Fibroblast of peridontal ligament (primary cell): ENCODE measurements around the gene SMARCA1.
"Not testable (repeated sequence)": the region's sequence is repeated elsewhere in the genome, so short reads cannot be mapped to it uniquely, and the experiment has no call there.

Experiments used
- DNase-seq: peaks from one replicate; pipeline ENCODE4 v3.0.0-alpha.2; 2010; ENCODE audit errors: extremely low read depth

SMARCA1 gene, protein sequence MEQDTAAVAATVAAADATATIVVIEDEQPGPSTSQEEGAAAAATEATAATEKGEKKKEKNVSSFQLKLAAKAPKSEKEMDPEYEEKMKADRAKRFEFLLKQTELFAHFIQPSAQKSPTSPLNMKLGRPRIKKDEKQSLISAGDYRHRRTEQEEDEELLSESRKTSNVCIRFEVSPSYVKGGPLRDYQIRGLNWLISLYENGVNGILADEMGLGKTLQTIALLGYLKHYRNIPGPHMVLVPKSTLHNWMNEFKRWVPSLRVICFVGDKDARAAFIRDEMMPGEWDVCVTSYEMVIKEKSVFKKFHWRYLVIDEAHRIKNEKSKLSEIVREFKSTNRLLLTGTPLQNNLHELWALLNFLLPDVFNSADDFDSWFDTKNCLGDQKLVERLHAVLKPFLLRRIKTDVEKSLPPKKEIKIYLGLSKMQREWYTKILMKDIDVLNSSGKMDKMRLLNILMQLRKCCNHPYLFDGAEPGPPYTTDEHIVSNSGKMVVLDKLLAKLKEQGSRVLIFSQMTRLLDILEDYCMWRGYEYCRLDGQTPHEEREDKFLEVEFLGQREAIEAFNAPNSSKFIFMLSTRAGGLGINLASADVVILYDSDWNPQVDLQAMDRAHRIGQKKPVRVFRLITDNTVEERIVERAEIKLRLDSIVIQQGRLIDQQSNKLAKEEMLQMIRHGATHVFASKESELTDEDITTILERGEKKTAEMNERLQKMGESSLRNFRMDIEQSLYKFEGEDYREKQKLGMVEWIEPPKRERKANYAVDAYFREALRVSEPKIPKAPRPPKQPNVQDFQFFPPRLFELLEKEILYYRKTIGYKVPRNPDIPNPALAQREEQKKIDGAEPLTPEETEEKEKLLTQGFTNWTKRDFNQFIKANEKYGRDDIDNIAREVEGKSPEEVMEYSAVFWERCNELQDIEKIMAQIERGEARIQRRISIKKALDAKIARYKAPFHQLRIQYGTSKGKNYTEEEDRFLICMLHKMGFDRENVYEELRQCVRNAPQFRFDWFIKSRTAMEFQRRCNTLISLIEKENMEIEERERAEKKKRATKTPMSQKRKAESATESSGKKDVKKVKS

DNA sequence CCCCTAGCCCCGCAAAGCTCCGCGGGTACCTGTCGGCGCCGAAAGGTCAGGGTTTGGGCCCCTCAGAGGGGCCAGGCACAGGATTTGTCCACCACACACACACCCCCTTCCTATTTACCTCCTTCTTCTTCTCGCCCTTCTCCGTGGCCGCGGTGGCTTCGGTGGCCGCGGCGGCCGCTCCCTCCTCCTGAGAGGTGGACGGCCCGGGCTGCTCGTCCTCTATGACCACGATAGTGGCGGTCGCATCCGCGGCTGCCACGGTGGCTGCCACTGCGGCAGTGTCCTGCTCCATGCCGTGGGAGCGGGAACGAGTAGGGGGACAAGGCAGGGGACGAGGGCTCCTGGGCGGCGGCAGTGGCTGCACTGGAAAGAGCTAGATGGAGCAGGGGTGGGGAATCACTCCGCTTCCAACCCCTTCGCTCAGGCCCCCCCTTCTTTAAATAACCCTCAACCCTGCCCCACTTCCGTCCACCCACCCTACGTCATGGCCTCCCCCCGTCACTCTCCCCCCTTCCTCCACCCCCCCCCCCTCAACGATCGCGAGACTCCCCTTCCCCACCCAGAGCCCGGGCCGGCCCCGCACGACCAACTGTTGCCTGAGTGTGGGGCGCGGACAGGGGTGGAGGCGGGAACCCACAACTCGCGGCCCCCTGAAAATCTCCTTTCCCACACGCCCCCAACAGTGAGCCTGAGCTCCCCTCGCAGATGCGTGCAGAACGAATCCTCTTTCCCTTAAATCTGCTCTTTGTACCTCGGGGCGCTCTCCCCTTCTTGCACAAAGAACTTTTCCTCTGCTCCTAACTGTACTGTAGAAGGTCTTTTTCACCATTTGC is at the start of gene SMARCA1:
Gene SMARCA1 (minus strand): TSS at position 412 of the 833 bp plus-strand sequence. CDS start 120 bp downstream, at position 292.
- DNase-seq, result peak; percentile 60

DNA sequence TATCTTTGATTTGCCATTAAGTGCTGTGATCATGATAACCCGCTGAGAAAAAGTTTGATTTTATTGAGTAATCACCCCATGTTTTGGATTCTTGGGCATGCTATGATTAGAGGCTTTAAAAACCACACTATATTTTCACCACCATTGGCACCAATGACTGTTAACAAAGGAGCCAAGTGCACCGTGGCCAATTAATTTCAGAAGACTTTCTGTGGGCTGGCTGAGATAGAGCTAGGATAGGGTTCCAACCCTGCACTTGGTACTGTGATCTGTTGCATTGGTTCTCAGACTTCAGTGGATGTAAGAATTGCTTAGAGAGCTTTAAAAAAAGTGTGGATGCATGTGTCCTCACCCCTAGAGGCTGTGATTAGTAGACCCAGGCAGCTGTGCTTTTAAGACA is 49.1 kb upstream of the SMARCA1 start:
- peak; percentile 39 for DNase-seq

DNA sequence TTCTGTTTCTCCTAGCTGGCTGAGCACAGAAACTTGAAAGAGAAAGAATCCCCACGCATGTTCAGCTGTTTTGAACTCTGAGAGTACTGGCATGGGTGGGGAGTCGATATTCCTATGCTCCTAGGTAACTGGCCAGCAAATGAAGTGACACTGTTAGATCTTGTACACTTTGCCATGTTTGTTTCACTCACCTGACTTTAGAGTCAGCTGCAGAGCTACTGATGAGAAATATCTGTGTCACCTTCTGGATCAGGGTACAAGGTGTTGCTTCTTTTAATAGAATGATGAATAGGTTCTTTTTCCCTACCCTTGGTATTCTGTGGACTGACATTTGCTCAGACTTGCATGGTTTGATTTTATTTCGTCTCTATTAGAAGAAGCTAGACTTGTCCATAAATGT is 45.1 kb upstream of the SMARCA1 start:
- DNase-seq, result no peak

DNA sequence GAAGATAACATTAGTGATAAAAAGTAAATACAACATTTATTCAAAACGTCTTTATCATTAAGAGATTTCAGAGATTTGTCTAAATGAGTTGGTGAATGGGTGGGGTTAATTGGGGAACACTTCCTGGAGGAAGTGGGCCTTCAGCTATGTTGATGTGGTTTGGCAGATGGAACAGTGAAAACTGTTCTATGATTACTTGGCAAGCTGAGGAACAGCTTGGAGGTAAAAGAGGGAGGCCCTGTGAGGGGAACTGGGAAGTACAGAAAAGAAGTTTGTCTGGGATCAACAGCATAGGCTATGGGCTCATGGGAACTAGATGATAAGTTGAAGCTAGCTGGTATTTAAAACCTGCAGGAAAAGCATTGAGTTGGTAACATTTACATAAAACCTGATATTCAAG is 42.8 kb upstream of the SMARCA1 start:
- DNase-seq, result peak; percentile 55

DNA sequence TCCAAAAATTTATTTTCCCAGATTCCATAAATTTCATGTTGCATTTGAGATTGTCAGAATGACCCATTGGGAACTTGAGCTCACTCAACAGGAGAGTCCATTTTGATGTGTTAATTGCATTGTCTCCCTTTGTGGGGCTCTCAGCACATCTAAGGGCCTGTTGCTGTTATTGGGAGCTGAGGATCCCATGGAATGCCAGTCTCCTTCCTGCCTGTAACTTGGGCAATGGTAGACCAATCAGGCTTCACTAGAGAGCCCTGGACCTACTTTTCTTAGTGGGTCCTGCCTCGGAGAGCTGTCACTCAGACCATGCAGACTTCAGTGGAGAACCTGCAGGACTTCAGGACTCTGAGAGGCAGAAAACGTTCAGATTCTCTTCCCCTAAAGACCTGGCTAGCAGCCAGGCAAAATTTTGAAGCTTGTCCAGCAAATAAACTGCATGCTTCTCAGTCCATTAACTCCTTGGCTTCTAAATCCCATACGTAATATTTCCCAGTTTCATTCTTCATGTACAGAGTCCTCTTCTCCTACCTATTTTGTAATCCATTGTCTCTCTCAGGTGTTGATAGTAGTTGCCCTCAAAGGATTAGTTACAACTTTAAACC is 41.9 kb upstream of the SMARCA1 start:
- DNase-seq, result peak; percentile 41

DNA sequence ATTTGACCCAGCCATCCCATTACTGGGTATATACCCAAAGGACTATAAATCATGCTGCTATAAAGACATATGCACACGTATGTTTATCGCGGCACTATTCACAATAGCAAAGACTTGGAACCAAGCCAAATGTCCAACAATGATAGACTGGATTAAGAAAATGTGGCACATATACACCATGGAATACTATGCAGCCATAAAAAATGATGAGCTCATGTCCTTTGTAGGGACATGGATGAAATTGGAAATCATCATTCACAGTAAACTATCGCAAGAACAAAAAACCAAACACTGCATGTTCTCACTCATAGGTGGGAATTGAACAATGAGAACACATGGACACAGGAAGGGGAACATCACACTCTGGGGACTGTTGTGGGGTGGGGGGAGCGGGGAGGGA is 41.1 kb upstream of the SMARCA1 start:
- not testable (repeated sequence) for DNase-seq

DNA sequence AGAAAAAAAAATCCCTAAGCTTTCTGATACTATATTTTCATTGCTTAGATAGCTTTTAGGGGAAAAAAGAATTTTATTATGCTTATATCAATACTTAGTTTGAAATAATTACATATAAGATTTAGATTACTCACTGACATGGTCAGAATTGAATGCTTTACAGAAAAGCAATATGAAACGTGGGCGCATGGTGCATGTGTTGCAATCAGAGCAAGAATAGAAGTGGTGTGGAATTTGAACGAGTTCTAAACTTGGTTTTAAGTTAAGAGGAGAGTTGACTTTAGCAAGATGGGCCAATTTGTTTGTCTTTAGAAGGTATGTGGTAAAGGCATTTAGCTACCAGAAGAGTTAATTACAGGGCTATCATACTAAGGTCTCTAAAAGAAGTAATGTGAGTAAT is 38.2 kb upstream of the SMARCA1 start:
- DNase-seq, result no peak

DNA sequence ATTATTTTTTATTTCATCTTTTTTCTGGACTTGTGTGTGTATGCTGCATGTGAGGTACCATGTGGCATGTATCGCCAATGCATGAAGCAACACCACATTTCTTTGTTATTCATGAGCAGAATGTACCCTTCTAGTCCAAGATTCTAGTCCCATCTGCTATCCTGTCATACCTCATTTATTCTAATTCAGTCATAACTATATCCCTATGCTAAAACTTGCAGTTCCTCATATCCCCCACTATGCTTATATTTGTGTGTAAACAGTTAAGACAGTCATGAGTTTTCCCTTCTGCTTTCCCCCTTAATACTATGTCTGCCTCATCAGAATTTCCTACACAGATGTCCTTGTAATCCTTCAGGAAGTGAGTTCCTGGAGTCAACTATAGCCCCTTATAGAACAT is 36.5 kb upstream of the SMARCA1 start:
- no peak for DNase-seq

DNA sequence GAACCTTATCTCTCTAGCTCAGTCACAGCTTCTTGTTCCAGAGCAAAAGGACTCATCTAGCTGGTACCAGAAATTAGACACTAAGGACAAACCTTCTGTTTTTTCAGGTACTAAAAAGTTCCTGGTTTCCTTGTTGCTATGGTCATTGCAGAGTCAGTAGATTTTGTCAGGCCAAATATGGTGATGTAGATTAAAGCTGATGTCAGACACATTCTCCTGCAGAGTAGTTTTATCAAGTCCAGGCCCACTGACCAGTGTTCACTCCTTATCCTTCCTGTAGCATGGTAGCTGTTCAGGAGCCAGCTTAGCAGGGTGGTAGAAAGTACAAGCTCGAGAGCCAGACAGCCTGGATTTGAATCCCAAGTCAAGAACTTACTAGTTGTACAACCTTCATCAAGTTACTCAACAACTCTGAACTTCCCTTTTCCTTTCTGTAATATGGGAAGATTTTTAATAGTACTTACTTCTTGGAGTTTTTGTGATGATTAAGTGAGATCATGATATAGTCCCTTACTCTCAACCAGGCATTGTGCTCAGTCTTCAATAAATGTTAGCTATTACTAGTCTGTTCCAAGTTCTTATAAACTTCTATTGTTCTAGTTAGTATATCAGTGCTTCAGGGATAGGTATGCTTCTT is 34.7 kb upstream of the SMARCA1 start:
- peak; percentile 8 for DNase-seq

DNA sequence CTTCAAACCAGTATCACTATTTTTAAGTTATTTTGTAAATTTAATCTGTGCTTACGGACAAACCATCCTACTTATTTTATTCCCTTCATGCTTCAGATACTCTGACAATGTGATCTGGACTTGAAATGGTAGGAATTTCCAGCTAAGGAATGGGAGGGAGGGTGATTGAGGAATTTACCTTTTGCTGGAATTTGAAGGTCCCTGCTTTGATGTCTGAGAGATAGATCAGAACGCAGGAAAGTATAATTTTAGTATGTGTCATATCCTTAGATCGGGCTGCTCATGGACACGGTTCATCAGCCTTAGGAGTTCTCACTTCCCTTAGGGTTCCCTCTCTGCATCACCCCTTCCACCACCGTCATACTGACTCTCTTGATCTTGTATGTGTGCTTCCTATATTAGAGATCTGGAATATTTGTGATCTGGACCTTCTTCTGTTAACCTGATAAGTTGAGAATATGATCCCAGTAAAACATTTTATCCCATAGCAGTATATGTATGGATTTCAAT is 33.6 kb upstream of the SMARCA1 start:
- DNase-seq, result no peak

DNA sequence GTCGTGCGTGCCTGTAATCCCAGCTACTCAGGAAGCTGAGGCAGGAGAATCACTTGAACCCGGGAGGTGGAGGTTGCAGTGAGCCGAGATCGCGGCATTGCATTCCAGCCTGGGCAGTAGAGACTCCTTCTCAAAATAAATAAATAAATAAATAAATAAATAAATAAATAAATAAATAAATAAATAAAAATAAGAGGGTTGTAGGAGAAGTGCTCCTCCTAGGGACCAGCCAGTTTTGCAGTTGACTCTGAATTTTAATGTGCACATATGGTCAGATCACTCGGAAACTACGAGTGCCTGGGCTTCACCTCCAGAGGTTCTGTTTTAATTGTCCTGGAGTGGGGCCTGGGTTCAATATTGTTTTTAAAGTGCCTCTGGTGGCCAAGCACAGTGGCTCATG is 31.5 kb upstream of the SMARCA1 start:
- DNase-seq, result not testable (repeated sequence)

DNA sequence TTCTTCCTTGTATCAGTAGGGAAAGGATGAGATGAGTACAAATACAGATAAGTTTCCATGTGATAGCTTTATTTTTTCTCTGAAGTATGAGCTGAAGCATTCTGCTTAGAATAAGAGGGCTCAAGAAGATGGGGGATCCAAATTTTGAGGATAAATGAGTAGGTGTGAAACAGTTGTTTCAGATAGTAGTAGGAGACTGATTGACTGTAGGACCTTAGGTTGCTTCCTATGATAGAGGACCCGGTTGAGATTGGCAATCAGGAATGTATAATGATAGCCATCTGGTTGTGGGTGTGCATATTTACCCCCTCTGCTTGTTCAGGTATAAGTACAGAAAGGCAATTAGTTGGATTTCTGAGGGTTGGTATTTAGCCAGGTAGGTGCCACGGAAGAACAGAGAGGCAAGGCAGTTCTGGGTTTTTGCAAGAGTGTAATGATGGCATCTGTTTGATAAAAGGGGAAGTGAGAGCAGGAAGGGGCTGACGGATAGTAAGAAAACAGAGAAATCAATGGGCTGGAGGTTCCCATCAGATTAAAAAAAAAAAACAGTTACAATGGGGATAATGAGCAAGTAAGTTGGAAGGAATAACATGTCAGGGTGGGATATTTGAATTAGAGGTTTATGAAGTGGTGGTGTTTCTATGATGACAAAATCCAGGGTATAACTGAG is 30.5 kb upstream of the SMARCA1 start:
- no peak for DNase-seq

DNA sequence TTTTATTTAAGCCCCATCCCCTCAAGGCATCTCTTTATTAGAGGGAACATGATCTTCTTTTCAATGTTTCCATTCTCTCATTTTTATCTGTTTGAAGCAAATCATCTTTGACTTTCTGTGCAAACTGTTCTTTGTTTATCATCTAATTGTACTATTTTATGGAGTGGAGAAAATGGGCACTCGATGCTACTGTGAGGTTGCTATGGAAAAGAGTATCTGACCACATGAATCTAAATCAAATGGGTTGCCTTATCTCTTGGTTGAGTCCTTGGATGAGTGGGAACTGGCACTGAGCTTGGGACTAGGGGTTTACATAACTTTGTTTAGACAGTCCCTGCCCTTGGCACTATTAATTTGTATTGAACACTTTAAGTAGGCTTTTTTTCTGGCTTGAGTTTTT is 25.8 kb upstream of the SMARCA1 start:
- DNase-seq, result no peak

DNA sequence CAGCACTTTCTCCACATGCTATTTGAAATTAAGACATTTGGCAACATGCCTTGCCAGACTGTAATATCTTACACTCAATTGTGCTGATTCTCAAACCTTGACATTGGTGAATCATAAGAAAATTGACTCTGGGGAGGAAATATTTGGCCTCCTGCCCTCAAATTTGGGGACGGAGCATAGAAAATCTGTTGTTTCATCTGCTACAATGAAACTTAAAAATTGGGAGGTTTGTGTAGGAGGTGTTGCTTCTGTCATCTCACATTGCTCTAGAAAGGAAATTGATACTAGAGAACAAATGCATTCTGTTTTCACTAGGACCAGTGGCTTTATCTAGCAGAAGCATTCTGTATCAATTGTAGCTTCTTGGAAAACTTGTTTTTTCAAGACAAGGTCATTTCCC is 22.1 kb upstream of the SMARCA1 start:
- DNase-seq, result no peak

DNA sequence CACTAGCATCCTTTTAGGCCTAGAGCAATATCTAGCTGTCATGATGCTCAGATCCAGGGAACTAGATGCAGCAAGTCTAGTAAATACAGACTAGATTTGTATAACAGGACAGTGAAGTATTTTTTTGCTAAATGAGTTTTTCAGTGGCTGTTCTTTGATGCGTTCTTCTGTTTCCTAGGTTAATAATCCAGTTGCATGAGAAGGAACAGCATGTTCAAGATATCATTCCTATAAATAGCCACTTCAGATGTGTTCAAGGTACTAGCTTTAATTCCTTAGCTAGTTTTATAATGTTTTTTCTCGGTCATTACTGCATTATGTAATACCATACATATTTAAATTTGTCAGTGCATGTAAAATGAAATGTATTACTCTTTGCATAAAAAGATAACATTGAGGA is 21.5 kb upstream of the SMARCA1 start:
- no peak for DNase-seq

DNA sequence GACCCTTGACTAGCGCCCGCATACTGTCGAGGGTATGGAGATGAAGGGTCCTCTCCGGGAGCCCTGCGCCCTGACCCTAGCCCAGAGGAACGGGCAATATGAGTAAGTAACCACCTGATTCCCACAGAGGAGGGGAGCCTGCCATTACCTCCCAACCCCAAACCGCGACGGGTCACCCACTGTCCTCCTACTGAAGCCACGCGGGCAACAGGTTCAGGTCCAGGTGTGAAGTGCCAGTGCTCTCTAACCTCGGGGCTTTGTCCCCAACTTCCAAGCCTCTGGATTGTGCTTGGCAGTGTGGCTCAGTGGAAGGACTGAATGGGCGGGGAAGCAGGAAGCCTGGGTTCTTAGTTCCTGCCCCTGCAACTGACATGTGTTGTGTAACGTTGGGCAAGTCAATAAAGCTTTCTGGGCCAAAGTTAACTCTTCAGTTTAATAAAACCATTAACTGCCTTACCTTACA is 17.5 kb upstream of the SMARCA1 start:
- DNase-seq, result no peak

DNA sequence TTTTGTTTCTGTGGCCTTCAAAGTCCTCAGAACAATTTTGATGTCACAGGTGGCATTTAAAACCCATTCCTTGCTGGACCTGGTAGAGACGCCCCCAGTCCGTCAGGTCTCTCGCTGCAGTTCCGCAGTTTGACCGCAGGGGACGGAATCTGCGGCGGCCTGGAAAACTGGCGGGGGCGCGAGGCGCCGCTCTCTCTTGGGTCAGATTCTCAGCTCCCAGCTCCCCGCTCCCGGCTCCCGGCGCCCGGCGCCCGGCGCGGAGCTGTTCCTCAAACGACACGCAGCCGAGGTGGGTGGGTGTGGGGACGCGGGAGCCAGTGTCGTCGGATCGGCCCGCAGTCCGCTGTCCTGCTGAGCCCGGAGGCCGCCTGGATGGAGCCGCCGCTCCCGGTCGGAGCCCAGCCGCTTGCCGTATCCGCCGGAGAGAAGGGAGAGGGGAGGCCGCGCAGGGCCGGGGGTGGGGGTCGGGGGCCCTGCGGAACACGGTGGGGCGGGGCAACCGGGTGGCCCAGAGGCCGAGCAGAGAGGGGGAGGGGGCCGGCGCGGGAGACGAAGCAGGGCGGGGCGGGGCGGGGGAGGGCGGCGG is 16.9 kb upstream of the SMARCA1 start, which contains the start of gene OCRL:
Gene OCRL (plus strand): TSS at position 192 of the 586 bp plus-strand sequence. CDS start 181 bp downstream, at position 373.
- peak; percentile 52 for DNase-seq

DNA sequence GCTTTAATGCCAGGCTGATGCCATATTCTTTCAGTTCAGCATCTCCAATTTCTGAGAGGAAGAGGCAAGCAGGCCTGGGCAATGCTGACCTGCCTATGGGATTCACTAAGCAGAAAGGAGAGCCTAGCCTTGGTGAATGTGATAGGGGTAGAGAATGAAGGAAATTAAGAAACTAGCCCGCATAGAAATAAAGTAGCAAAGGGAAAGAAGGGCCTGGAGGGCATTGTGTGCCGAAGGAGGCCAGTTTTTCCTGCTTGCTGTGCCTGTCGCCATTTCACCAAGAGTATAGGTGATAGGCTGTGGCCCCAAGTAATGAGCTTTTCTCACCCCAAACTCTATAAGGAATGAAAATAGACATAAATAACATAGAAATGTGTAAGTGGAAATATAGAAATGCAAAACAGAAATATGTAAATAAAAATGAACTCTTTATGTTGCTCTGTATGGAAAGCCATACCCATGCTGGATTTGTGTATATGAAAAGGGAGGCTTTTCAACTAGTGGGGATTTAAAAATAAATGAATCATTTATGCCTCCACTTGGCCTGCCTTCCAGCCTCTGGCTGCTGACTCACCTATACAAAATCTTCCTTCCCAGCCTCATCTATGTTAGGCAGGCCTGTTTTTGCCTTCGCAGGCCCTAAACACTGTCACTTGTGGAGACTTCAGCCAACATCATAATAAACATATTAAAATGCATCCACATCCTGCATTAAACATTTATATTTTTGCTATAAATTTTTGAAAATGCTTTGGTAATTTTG is 11.7 kb upstream of the SMARCA1 start:
- DNase-seq, result peak; percentile 31
